Body of pancreas (tissue), 4 donors: ENCODE results near the gene SDS.

Experiments
- POLR2A ChIP-seq, 3 donors: fragments of 450-650 bp; IDR thresholded peaks; one replicate each; pipeline ENCODE4 v1.6.1; 2016; ENCODE audit warnings: antibody characterized with exemption in 3 of 3, mild to moderate bottlenecking in 2 of 3
- TF ChIP-seq, protein P1 (sequence below), 7 experiments: fragments of 450-650 bp in 4 of 7; fragments of 200-600 bp in 3 of 7; sonication (generic) in 3 of 7; IDR thresholded peaks; one replicate each; pipeline ENCODE4 v1.5.1; 2016 to 2019; ENCODE audit warnings: antibody characterized with exemption in 7 of 7

DNA sequence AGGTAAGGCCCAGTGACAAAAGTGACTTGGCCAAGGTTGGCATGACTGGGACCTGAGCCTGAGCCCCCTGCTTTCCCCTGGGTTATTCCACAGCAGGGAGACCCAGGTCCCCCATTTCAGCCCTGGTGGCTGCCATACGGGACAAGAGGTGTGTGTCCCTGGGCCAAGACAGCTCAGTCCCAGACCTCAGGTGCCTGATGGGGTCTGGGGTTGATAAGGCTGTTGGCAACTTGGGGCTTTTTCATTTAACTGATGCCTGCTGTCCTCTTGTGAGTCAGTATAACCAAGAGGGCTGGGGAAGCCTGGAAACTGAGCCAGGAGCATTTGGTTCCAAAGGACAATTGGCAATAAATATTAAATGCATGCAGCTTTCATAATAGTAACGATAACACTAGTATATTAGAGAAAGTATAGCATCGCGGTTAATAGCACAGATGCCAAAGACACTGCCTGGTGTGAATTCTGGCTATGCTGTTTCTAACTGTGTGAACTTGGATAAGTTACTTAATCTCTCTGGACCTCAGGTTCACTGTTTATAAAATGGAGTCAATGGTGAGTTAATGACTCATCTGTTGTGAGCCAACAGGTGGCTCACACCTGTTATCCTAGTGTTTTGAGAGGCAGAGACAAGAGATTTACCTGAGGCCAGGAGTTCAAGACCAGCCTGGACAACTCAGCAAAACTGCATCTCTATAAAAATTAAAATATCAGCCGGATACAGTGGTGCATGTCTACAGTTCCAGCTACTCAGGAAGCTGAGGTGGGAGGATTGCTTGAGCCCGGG, 19.4 kb upstream of the SDS start:
- TF ChIP-seq, protein P1, sequence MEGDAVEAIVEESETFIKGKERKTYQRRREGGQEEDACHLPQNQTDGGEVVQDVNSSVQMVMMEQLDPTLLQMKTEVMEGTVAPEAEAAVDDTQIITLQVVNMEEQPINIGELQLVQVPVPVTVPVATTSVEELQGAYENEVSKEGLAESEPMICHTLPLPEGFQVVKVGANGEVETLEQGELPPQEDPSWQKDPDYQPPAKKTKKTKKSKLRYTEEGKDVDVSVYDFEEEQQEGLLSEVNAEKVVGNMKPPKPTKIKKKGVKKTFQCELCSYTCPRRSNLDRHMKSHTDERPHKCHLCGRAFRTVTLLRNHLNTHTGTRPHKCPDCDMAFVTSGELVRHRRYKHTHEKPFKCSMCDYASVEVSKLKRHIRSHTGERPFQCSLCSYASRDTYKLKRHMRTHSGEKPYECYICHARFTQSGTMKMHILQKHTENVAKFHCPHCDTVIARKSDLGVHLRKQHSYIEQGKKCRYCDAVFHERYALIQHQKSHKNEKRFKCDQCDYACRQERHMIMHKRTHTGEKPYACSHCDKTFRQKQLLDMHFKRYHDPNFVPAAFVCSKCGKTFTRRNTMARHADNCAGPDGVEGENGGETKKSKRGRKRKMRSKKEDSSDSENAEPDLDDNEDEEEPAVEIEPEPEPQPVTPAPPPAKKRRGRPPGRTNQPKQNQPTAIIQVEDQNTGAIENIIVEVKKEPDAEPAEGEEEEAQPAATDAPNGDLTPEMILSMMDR (IDR thresholded peaks at IDR 0.05) = no peak
- no peak for TF ChIP-seq POLR2A (IDR thresholded peaks at IDR 0.05)
